ENCODE data around the gene GALNS.

Gene GALNS

DNA sequence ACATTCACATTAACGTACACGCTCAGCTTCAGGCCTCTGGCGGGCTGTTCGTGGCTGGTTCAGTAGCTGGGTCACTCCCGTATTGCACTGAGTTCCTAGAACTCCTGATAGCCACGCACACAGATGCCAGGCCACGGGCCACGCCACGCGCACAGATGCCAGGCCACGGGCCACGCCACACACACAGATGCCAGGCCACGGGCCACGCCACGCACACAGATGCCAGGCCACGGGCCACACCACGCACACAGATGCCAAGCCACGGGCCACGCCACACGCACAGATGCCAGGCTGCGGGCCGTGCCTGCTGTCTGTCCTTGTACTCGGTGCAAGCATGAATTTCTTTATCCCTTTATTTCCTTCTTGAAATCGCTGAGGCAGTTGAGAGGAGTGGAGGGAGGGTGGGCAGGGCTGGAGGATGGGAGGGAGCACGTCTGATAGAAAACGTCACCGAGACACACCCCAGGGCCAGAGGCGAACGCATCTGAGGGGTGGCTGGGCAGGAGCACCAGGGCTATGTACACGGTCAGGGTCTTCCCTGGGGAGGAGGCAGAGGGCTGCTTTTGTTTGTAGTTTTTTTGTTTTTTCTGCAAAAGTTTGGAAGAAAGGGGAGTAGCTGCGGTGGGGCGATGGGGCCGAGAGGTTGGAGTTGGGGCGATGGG, 18.3 kb upstream of the GALNS start:
- DNase-seq = no peak

DNA sequence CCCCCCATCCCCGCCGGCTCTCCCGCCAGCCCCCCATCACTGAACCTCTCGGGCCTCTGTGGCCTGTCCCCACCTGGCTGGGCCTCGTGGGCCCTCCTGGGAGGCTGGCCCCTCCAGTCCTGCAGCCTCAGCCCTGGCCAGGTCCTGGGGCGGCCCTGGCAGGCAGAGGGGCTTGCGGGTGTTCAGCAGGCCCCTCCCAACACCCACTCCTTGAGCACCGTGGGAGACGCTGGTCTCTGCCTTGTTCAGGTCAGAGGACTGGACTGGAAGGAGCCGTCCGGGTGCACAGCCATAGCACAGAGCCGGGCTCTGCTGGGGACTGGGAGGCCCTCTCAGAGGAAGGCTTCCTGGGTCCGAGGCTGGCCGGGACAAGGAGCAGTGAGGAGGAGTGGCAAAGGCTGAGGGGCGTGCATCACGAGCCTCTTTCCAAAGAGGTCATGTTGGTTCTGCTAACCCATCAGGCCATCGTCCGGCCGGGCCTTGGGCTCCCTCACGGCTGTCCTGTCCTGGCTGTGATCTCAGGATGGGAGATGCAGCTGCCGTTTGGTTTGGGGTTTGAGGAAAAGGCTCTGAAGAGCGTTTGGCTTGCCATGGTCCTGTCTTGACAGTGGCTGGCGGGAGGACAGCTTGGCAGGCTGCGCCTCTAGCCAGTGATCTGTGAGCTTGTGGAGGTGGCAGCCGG, 16.0 kb upstream of the GALNS start:
- no peak for DNase-seq

DNA sequence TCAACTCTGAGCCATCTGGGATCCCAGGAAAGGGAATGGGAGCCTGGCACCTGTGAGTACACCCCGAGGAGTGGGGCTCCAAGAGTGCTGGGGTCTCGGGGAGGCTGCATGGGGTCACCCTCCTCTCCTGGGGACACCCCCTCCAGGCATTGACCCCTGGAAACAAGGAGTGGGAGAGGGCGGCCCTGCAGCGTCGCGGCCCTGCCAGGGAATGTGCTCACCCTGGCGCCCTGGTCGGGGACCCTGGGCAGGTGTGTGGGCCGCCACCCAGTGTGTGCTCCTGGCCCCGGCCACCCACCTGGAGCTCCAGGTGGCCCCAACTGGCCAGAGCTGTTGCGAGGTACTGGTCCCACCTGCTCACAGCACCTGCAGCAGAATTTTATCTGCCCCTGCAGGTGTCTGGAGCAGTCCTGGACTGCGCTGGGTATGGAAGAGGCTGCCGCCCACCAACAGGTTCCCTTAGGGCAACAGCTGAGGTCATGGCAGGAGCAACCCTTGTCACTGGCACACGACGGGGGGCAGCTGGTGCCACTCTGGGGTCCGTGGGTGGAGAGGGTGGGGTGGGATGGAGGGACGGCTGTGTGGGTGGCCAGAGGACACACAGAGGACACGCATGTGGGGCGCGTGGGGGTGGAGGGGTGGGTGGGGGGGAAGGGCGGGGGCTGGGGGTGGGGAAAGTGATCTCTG, 15.1 kb upstream of the GALNS start:
- DNase-seq = no peak

DNA sequence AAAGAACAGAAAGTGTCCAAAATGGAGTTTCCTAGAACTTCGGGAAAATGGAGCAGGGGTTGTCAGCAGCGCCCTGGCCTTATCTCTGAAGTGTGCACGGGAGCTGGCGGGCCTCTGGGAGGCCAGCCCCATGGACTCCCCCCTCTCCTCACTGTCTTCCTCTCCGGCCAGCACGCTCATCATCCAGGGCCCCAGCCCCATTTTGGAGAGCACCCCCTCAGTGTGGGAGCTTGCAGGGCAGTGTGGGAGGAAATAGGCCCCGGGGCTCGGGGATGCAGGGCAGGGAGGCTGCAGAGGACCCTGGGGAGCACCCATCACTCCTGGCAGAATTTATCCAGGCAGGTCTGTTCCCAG, 14.6 kb upstream of the GALNS start:
- DNase-seq = no peak

DNA sequence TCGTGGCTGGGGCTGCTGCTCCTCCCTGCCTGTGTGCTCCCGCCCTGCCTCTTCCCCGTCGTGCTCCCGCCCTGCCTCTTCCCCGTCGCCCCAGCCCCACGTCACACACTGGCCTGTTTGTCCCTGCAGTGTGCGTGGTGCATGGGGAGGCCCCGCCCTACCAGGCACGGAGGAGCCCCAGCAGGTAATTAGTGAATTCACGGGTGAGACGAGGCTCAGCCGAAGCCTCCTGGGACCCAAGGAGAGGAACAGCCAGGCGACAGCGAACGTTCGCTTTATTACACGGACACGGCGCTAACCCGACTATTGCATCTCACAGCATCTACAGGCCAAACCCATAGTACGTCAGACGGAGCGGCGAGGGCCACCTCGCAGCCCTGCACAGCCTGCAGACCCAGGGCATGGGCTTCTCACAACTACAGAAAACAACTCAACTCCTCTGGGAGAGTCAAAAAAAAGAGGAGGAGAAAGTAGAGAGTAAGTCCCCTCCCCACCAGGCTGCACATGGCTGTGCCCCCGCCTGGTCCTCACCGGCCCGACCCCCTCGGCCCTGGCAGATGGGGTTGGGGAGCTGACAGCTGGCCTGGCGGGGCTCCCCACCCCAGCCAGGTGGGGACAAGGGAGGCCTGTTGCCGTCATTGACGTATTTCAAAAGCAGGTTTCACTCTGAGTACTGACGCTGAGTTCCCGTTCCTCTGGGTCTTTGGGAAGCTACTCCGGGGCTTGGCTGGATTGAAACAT, 14.0 kb upstream of the GALNS start:
- peak; percentile 53 for DNase-seq

- no peak for DNase-seq
Measured at GRCh38 chr16:88869673-88869980, 12.9 kb upstream of the GALNS start.

DNA sequence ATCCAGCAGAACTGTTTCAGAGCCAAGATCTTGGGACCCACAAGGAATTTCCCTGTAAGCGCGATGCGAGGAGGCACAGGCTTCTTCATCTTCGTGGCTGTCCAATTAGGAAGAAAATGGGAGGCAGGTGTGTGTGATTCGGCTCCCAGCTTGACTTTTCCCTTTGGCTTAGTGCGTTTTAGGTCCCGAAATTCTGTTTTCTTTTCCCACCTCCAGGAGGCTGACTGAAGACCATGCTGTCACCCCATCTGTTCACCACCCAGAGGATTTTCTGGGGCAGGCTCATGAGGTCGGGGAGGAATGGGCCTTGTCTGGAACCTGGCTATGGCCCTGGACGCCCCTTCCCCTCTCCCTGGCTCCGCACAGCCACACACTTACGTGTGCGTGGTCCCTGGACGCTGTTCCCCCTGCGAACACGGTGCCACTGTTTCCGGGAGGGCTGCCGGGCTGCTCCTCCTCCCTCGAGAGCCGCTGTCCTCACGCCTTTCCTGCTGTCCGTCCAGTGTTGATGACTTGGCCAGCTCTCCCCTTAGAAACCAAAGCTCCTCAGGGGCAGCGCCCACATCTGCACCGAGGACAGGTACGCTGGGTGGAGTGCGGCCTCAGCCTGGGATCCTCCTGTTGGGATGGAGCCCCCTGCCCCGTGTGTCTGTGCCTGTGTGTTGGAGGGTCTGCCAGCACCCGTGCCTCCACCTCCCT, 12.4 kb upstream of the GALNS start:
- DNase-seq = peak; percentile 43

- no peak for DNase-seq
Measured at GRCh38 chr16:88867581-88868246, 11.0 kb upstream of the GALNS start.

GRCh38 chr16:88866151-88866920, 9.6 kb upstream of the GALNS start, which contains the start of gene PABPN1L:
Gene PABPN1L, minus strand, starts transcription at chr16:88866660. Its CDS starts 54 bp downstream, at chr16:88866606.
- peak; percentile 41 for DNase-seq

- DNase-seq = no peak
Measured at GRCh38 chr16:88865742-88866141, 9.0 kb upstream of the GALNS start.

GRCh38 chr16:88865310-88865709, 8.6 kb upstream of the GALNS start:
- DNase-seq = no peak

DNA sequence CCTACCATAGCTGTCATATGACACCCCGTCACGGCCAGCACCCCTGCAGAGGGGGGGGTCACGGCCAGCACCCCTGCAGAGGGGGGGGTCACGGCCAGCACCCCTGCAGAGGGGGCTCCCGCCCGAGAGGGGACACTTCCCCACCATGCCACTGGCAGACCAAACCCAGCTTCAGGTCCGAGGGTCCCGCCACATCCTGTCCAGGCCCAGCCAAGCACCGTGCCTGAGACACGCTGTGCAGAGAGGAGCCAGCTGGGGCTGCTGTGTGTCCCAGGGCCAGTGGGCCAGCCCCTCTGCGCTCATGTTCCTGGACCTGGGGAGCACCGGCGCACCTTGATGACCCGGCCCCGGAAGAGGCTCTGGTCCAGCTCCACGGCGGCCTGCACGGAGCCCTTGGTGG, 7.8 kb upstream of the GALNS start:
- DNase-seq = no peak

DNA sequence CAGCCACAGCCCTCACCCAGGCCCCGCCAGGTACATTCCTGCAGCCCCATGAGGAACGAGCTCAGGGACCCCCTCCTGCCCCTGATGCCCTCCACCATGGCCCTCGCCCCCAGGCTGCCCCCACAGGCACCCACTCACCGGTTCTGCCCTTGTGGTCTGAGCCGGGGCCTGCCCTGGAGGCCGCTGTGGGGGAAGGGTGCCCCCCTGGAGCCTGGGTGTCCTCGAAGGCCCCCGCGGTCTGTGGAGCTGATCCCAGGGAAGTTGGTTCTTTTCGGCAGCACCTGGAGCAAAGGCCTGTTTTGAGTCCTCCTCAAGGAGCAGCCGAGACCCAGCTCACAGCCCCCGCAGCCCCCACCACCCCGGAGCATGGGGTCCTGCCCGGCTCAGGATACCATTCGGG, 7.4 kb upstream of the GALNS start:
- DNase-seq = no peak

DNA sequence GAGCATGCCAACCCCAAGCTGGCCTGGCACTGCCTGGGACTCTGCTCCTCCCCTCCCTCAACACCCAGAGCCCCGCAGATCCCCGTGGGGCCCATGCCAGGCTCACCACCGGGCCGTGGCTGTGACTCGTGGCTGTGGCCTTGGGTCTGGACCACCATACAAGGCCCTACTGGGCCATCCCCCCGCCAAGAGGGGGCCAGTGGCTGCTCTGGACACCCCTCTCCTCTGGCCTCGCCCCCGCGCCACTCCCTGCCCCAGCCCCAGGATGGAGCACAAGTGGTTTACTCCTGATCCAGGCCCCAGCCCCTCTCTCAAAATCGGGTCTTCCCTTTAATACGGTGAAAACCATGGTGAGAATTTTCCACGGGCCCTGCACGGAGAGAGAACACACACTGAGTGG, 6.7 kb upstream of the GALNS start:
- no peak for DNase-seq

DNA sequence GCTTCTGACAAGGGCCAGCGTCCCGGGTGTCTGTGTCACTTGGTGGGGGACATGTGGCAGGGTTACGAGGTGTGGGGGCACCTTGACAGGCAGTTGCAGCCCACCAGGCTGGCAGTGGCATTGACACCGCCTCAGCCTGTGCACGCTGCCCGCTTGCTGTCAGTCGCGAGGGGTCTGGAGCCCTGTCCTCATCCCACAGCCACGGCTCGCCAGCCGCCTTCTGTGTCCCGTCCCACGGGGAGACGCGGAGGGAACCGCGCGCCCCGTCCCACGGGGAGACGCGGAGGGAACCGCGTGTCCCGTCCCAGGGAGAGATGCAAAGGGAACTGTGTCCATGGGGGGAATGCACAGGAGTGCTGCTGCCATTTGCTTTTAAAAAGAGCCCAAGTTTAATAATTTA, 6.2 kb upstream of the GALNS start:
- DNase-seq = no peak

DNA sequence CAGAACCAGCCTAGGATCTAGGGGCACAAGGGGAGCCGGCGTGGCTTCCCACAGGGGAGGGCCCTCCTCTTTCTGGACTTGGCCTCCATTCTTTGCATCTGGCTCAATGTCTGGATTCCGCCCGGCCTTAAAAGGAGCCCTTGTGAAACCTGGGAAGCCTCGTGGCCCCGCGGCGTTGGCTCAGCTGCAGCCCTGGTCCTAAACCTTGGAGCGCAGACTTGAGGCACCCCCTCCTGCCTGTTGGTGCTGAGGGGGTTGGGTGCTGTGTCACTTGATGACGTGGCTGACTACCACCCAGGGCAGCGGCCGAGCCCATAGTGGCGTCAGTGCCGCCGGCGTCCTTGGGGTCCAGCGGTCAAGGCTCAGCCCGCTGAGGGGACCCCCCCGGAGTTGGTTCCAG, 4.6 kb upstream of the GALNS start:
- DNase-seq = no peak

DNA sequence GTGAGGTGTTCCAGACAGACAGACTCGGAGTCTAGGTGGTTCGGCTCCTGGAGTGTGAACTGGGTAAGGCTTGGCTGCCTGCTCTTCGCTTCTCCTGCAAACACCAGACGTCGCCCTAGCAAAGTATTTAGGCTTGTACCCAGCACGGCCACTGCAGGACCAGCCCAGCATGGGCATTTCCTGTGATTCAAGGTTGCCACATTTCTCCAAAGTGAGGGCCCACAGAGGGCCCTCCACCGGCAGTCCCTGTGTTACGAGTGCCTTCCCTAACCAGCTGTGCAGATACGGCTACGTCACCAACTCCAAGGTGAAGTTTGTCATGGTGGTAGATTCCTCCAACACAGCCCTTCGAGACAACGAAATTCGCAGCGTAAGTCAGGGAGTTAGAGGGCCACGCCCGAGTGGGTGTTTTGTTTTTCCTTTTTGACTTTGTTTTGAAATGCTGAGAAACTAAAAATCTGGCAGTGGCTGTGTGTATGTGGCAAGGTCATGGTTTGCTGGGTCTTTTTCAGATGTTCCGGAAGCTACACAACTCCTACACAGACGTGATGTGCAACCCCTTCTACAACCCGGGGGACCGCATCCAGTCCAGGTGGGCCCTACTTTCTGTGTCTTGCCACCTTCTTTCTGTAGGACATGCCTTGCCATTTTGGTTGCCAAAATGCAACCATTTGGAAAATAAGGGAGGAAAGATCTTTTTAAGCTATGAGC, 2.8 kb upstream of the GALNS start:
- no peak for DNase-seq

DNA sequence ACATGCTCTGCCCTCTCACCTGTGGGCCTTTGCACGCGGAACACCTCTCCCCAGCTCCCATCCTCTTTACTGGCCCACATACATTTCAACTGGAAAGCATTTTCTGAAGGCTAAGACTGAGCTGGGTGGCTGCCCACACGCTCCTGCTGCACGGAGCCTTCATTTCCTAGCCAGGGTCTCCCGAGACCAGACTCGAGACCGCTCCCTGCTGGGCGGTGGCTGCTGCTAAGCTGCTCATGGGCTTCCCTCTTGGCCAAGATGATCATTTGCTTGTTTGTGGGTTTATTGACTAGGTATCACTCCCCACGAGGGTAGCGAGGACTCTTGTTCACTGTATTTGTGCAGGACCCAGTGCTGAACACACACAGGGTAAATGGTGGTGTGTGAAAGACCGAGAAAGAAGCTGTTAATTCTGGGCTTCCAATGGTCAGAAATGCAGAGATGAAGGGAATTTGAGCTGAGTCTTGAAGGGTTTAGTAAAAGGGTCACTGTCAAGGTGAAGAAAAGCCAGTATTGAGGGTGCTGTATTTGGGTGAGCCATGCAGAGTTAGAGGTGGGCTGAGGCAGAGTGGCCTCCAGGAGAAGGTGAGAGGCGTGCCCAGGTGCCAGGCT, 1.1 kb upstream of the GALNS start:
- DNase-seq = peak; percentile 80

- DNase-seq = no peak
Measured at GRCh38 chr16:88856122-88856827, 472 bp downstream of the GALNS start.

DNA sequence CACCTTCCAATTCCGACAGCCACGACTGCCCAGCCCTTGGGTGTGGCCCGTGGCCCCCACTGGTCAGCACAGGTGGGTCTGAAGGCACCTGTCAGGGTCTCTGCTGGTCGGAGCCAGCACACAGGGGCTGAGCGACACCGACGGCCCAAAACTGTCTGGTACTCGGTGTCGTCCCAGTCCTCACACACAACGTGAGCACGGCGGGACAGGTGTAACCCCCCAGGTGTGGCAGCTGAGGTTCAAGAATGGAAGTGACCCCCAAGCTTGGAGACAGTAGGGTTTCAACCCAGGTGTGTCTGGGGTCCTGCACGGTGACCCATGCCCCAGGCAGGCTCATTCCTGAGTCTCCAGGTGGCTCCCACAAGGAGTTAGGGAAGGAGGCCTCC, 1.0 kb downstream of the GALNS start:
- DNase-seq = no peak

Measured in NCI-H82 (cell line).